Activated CD4-positive, alpha-beta T cell treated with anti-CD3 and anti-CD28 coated beads, Interleukin-2, amount 10 ng/mL, durations not matched to agents 7 days and 5 days (primary cell): ENCODE results near the gene EIF2B1. TPM values are rescaled to one million over a fixed set of nuclear protein-coding genes. Genes with fewer than 3 reads are reported as not detected.
"Not testable (repeated sequence)": the region's sequence is repeated elsewhere in the genome, so short reads cannot be mapped to it uniquely, and the experiment has no call there.

Experiments
- CTCF ChIA-PET: fragments of 350-600 bp; sonication (Branson Sonifier 250); formaldehyde crosslinking; loops from one replicate; lab custom pipeline; 2021; ENCODE audit warnings: antibody characterized with exemption; lab: Charles Lee
- POLR2A ChIA-PET: fragments of 350-600 bp; sonication (Branson Sonifier 250); formaldehyde crosslinking; loops from one replicate; lab custom pipeline; 2021; ENCODE audit warnings: antibody characterized with exemption; lab: Charles Lee
- DNase-seq: peaks from one replicate; pipeline ENCODE4 v3.0.0-alpha.2; 2020
- H3K27ac Mint-ChIP-seq: one replicate; pipeline ENCODE4 v1.8.0; 2021; ENCODE audit warnings: mild to moderate bottlenecking, moderate library complexity, mixed read lengths
- H3K27me3 Mint-ChIP-seq: one replicate; pipeline ENCODE4 v1.8.0; 2021; ENCODE audit warnings: mixed read lengths
- H3K36me3 Mint-ChIP-seq: one replicate; pipeline ENCODE4 v1.8.0; 2021; ENCODE audit warnings: low read depth, mixed read lengths
- H3K4me1 Mint-ChIP-seq: one replicate; pipeline ENCODE4 v1.8.0; 2021; ENCODE audit warnings: mixed read lengths
- H3K4me3 Mint-ChIP-seq: one replicate; pipeline ENCODE4 v1.8.0; 2021; ENCODE audit warnings: mild to moderate bottlenecking, moderate library complexity, mixed read lengths
- H3K9me3 Mint-ChIP-seq: one replicate; pipeline ENCODE4 v1.8.0; 2021; ENCODE audit warnings: mixed read lengths
- total RNA-seq, 2 experiments: library from RNA; stranded (reverse); gene quantifications; one replicate each; pipeline ENCODE4 v1.2.3, GENCODE V29; 2021

EIF2B1 gene
- total RNA-seq, 2 experiments from 2014 or later: 64.4 to 66.2 TPM

DNA sequence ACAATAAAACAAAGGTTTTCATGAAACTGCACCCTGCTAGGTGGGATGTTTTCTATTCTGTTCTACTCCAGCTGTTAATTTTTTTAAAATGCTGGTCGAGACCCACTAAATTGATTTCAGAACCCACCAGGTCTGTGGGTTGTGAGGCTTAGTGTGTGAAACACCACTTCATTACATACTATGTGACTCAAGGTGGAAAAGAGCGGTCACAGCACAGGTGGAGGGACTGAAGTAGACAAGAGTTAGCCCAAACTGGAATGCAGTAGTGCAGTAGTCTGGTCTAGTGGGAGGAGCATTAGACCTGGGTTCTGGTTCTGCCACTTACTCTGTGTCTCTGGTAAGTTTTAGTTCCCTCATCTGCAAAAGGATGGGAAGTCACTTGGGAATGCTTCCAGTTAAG is 19.4 kb downstream of the EIF2B1 start:
- H3K36me3 Mint-ChIP-seq: peaks cover 70% of the 10 kb centered on the region
- ChIA-PET POLR2A (interaction anchor here (0.6 kb wide), 1 partner anchor 285 kb away, joined by 4 read pairs; no protein-coding TSS in a partner anchor), CTCF (no interaction called here)
- no peaks in the 10 kb centered on the region for H3K9me3 Mint-ChIP-seq
- DNase-seq: no peak
- peaks cover 4% of the 10 kb centered on the region for H3K4me1 Mint-ChIP-seq
- H3K27ac Mint-ChIP-seq: no peak overlapping the region
- no peaks in the 10 kb centered on the region for H3K27me3 Mint-ChIP-seq
- H3K4me3 Mint-ChIP-seq: no peak overlapping the region

DNA sequence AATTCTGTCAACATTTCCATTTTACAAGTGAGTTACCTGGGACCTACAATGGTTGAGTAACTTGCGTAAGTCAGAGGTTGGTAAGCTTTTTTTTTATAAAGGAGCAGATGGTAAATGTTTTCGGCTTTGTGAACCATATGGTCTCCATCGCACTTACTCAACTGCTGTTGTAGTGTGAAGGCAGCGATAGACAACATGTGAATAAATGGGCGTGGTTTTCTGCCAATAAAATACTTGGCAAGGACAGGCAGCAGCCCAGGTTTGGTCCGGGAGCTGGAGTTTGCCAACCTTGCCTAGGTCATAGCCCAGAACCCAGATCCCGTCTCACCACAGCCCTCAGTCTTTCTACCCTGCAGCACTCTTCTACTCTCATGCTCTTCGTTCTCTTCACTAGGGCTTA is 25.3 kb downstream of the EIF2B1 start:
- peaks cover 63% of the 10 kb centered on the region for H3K36me3 Mint-ChIP-seq
- peaks cover 21% of the 10 kb centered on the region for H3K4me1 Mint-ChIP-seq
- CTCF ChIA-PET: interaction anchor here (1.6 kb wide), 1 partner anchor 10 kb away, joined by 3 read pairs; no protein-coding TSS in a partner anchor
- DNase-seq: no peak
- no peak overlapping the region for H3K4me3 Mint-ChIP-seq
- H3K27me3 Mint-ChIP-seq: no peaks in the 10 kb centered on the region
- H3K9me3 Mint-ChIP-seq: no peaks in the 10 kb centered on the region
- POLR2A ChIA-PET: interaction anchor here (1.0 kb wide), 1 partner anchor 13 kb away, joined by 3 read pairs; no protein-coding TSS in a partner anchor
- H3K27ac Mint-ChIP-seq: no peak overlapping the region

DNA sequence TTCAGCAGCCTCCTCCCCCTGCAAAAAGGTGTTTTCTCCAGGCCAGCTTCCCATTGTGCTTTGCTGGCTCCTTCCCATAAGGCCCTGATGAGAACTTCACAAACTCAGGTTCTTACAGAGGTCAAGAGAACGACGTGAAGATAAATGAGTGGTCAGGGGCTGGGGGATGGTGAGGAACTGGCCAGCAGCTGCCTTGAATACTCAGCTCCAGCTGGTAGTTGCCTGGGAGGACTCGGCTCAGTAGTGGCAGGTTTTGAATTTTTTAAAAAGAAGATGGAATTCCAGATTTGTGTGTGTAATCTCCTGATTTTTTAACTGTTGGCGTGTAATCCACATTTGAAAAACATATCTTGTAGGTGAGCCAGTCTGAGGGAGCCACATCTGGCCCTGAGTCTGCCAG is 25.7 kb downstream of the EIF2B1 start:
- CTCF ChIA-PET: interaction anchor here (1.6 kb wide), 1 partner anchor 10 kb away, joined by 3 read pairs; no protein-coding TSS in a partner anchor
- Mint-ChIP-seq H3K27me3 (no peaks in the 10 kb centered on the region), H3K27ac (no peak overlapping the region), H3K4me1 (peaks cover 25% of the 10 kb centered on the region), H3K36me3 (peaks cover 64% of the 10 kb centered on the region), H3K4me3 (no peak overlapping the region), H3K9me3 (no peaks in the 10 kb centered on the region)
- DNase-seq: no peak
- POLR2A ChIA-PET: no interaction called here

DNA sequence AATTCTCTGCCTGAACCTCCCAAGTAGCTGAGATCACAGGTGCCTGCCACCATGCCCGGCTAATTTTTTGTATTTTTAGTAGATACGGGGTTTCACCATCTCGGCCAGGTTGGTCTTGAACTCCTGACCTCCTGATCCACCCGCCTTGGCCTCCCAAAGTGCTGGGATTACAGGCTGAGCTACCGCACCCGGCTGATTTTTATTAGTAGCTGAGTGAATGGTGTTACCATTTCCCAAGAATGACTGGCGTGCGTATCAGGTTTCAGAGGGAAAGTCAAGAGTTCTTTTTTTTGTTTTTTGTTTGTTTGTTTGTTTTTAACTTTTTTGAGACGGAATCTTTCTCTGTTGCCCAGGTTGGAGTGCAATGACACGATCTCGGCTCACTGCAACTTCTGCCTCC is 30.0 kb downstream of the EIF2B1 start:
- POLR2A ChIA-PET, DNase-seq, H3K27me3 Mint-ChIP-seq, H3K9me3 Mint-ChIP-seq: not testable (repeated sequence)
- CTCF ChIA-PET: interaction anchor here (0.6 to 1.8 kb wide), 5 partner anchors 9 to 1788 kb away, joined by 3 to 8 read pairs (median 4); no protein-coding TSS in a partner anchor
- Mint-ChIP-seq H3K4me1 (peaks cover 45% of the 10 kb centered on the region), H3K27ac (peak overlapping the region; percentile 86), H3K36me3 (peaks cover 47% of the 10 kb centered on the region), H3K4me3 (peak overlapping the region; percentile 80)

DNA sequence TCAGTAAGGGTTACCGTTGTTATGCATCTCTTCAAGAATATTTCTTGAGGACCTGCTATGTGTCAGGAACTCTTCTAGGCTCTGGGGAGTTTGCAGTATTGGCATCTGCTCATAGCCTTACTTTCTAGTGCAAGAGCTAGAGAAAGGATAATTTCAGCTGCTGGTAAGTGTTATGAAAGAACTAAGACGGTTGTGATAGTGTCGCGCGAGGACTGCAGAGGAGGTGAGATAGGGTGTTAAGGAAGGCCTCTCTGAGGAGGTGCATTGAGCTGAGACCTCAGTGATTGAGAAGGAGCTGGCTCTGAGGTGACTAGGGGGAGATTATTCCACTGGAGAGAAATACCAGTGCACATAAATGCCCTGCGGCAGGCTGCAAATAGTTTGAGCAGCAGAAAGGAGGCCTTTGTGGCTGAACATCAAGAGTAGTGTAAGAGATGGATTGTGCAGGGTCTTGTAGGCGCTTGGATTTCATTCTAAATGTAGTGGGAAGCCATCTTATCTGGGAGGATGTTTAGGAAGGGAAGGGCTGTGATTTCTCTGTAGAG is 30.8 kb downstream of the EIF2B1 start:
- Mint-ChIP-seq H3K4me3 (peak overlapping the region; percentile 80), H3K4me1 (peaks cover 45% of the 10 kb centered on the region), H3K27ac (peak overlapping the region; percentile 86), H3K9me3 (no peaks in the 10 kb centered on the region), H3K27me3 (no peaks in the 10 kb centered on the region), H3K36me3 (peaks cover 40% of the 10 kb centered on the region)
- peak; percentile 25 for DNase-seq
- ChIA-PET POLR2A (interaction anchor here (0.6 kb wide), 1 partner anchor 258 kb away, joined by 3 read pairs; no protein-coding TSS in a partner anchor), CTCF (interaction anchor here (0.5 to 2.5 kb wide), 11 partner anchors 9 to 1022 kb away, joined by 3 to 10 read pairs (median 4); no protein-coding TSS in a partner anchor)

DNA sequence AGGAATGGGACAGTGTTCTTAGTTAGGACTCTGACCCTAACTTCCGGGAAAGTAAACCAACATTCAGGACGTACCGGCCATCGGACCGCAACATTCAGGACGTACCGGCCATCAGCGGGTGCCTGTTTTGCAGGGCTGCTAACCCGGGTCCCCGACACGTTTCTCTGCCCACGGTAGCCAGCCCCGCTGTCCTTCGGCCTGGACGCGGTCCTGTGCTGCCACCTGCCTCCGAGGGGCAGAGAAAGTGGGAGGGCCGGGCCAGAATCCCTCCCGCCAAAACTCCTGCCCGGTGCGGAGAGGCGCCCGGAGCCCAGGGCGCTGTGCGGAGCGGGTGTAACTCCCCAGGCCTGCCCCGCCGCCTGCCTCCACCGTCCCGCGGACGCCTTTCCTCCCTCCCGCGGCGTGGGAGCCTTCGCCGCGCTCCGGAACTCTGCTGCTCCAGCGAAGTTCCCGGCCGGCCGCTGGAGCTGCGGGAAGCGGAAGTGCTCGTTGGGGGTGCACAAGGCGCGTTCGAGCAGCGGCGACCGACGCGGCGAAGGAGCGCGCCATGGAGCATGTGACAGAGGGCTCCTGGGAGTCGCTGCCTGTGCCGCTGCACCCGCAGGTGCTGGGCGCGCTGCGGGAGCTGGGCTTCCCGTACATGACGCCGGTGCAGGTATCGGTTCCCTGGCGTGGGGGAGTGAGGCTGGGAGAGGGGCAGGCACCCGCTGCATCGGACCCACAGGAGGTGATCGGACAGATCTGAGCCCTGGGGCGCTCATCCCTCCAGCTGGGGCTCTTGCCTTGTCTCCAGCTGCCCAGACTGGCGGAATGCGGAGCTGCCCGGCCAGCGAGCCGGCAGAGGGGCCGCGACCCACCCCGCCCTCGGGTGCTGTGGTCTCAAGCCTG is 31.6 kb downstream of the EIF2B1 start, which contains the start of gene DDX55:
TSS of gene DDX55 (plus strand) at position 498 of the 888 bp plus-strand sequence. CDS start at position 548, 50 bp downstream.
- CTCF ChIA-PET: interaction anchor here (0.5 to 2.5 kb wide), 12 partner anchors 10 to 1021 kb away, joined by 3 to 10 read pairs (median 4); no protein-coding TSS in a partner anchor
- Mint-ChIP-seq H3K4me1 (peaks cover 47% of the 10 kb centered on the region), H3K9me3 (no peaks in the 10 kb centered on the region), H3K27ac (peak within 1 kb of the TSS; percentile 86), H3K4me3 (peak within 1 kb of the TSS; percentile 80), H3K27me3 (no peaks in the 10 kb centered on the region), H3K36me3 (peaks cover 39% of the 10 kb centered on the region)
- peak; percentile 87 for DNase-seq
- POLR2A ChIA-PET: interaction anchor here (0.6 kb wide), 1 partner anchor 259 kb away, joined by 3 read pairs; no protein-coding TSS in a partner anchor

DNA sequence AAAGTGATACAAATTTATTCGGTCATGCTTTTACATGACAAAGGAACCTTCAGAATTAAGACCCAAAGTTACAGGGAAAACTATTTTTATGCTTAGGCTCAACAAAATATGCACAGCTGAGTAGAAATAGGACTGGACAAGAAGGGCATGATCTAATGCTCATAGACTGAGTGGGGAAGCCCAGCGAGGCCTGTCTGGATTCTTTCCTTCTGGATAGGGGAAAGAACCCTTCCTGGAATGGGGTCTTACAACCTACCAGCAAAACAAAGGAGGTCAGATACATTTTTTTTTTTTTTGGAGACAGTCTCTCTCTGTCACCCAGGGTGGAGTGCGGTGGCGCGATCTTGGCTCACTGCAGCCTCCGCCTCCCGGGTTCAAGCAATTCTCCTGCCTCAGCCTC is 33.8 kb downstream of the EIF2B1 start:
- Mint-ChIP-seq H3K9me3 (no peaks in the 10 kb centered on the region), H3K36me3 (peaks cover 47% of the 10 kb centered on the region), H3K4me3 (peak overlapping the region; percentile 52), H3K27me3 (no peaks in the 10 kb centered on the region), H3K4me1 (peaks cover 35% of the 10 kb centered on the region), H3K27ac (no peak overlapping the region)
- no peak for DNase-seq
- CTCF ChIA-PET: interaction anchor here (0.6 kb wide), 1 partner anchor 112 kb away, joined by 4 read pairs; the partner anchor contains the start of gene ATP6V0A2
- POLR2A ChIA-PET: no interaction called here

DNA sequence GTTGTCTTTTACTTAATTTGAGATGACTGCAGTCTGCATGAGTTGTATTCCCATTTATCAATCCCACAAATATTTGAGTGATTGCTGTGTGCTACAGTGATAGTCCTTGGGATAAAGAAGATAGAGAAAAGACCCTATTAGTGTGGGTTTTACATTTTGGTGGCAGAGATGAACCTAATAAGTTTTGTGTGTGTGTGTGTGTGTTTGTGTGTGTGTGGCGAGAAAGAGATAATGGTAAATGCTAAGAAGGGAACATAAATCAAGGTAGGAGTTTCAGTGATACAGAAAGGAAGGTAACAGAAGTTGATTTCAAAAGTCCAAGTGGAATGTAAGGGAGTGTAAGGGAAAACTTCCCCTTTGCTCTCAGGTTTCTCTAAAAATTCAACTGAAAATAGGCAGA is 34.2 kb downstream of the EIF2B1 start:
- POLR2A ChIA-PET: no interaction called here
- DNase-seq: no peak
- Mint-ChIP-seq H3K9me3 (no peaks in the 10 kb centered on the region), H3K4me1 (peaks cover 33% of the 10 kb centered on the region), H3K27ac (no peak overlapping the region), H3K27me3 (no peaks in the 10 kb centered on the region), H3K4me3 (peak overlapping the region; percentile 52), H3K36me3 (peaks cover 45% of the 10 kb centered on the region)
- CTCF ChIA-PET: no interaction called here

DNA sequence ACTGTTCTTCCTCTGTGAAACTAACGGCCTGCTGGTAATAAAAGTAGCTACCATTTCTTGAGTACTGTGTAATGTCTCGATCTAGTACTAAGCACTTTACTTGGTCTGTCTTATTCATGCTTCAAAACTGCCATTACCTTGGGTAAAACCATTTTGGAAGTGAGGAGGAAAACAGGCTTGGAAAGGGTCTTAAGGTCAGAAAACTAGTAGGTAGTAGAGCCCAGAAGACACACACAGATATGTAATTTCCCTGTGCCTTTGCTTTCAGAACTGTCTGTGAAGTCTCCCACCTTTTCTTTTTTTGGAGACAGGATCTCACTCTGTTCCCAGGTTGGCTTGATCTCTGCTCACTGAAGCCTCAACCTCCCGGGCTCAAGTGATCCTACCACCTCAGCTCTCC is 35.0 kb downstream of the EIF2B1 start:
- no peak overlapping the region for H3K4me3 Mint-ChIP-seq
- H3K36me3 Mint-ChIP-seq: peaks cover 44% of the 10 kb centered on the region
- ChIA-PET CTCF (interaction anchor here (1.1 kb wide), 1 partner anchor 366 kb away, joined by 3 read pairs; the partner anchor contains the start of genes MPHOSPH9 and MTRFR), POLR2A (no interaction called here)
- no peaks in the 10 kb centered on the region for H3K27me3 Mint-ChIP-seq
- no peak overlapping the region for H3K27ac Mint-ChIP-seq
- no peak for DNase-seq
- H3K9me3 Mint-ChIP-seq: no peaks in the 10 kb centered on the region
- H3K4me1 Mint-ChIP-seq: peaks cover 27% of the 10 kb centered on the region

DNA sequence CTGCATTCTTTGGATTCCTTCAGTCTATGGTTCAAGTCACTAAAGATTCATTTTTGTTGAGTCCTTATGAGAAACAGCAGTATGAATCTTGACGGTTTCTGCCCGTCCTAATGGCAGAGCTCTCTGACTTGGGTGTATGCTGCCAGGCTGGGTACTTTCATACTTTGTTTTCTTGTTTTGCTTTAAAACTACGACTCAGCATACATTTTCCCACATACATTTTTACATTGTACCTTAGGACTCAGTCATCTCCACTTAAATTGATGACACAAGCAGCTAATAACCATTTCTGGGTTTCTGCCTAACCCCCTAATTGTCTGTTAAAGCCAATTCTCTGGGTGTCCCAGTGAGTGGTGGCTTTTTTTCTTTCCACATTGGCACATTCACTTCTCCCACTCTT is 36.4 kb downstream of the EIF2B1 start:
- Mint-ChIP-seq H3K27me3 (no peaks in the 10 kb centered on the region), H3K4me1 (peaks cover 24% of the 10 kb centered on the region), H3K36me3 (peaks cover 41% of the 10 kb centered on the region), H3K27ac (no peak overlapping the region), H3K9me3 (no peaks in the 10 kb centered on the region), H3K4me3 (no peak overlapping the region)
- DNase-seq: no peak
- CTCF ChIA-PET: no interaction called here
- POLR2A ChIA-PET: no interaction called here

DNA sequence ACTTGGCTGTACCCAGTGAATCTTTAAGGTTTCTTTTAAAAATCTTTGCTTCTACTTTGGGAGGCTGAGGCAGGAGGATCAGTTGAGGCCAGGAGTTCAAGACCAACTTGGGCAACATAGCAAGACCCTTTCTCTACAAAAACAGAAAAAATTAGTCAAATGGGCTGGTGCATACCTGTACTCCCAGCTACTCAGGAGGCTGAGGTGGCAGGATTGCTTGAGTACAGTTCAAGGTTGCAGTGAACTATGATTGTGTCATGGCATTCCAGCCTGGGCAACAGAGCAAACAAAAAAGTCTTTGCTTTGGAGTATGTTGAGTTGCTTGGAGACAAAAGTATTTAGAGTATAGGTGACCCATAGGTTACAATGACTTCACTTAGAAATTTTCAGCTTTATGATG is 37.8 kb downstream of the EIF2B1 start:
- H3K27me3 Mint-ChIP-seq: no peaks in the 10 kb centered on the region
- H3K27ac Mint-ChIP-seq: no peak overlapping the region
- H3K4me3 Mint-ChIP-seq: no peak overlapping the region
- H3K4me1 Mint-ChIP-seq: peaks cover 26% of the 10 kb centered on the region
- DNase-seq: no peak
- ChIA-PET CTCF (no interaction called here), POLR2A (no interaction called here)
- no peaks in the 10 kb centered on the region for H3K9me3 Mint-ChIP-seq
- H3K36me3 Mint-ChIP-seq: peaks cover 46% of the 10 kb centered on the region

DNA sequence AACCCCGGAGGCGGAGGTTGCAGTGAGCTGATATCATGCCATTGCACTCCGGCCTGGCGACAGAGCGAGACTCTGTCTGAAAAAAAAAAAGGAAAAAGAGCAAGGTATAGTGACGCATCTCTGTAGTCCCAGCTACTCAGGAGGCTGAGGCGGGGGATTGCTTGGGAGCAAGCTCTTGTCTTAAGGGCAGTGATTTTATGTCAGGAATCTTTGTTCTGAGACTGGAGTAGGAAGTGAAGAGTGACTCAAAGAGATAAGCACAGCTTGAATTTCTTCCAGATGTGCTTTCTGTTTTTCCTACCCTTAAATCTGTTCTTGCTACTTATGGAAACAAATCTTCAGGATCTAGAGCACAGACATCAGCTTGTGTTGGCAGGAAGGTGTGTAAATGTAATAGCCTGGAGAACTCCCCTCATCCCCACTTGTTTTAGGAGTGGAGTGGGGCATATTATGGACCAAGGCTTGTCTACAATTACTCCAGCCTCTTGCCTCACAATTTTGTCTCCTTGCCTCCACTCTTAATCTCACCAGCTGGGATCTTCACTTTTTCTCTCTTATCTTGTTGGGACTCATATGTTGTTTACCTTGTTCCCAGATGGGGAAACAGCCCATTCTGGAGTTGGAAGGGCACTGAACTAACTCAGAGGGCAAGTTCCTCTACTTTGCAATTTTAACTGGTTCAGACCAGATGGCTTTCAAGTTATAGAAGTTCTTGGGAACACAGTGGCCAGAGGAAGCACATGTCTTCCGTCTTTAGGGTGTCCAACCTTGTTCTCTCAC is 41.6 kb downstream of the EIF2B1 start:
- no peak overlapping the region for H3K27ac Mint-ChIP-seq
- CTCF ChIA-PET: interaction anchor here (1.0 to 2.6 kb wide), 2 partner anchors 10 kb away, joined by 3 to 13 read pairs; no protein-coding TSS in a partner anchor
- no peak for DNase-seq
- peaks cover 33% of the 10 kb centered on the region for H3K4me1 Mint-ChIP-seq
- H3K36me3 Mint-ChIP-seq: peaks cover 51% of the 10 kb centered on the region
- POLR2A ChIA-PET: interaction anchor here (0.6 kb wide), 1 partner anchor 661 kb away, joined by 3 read pairs; no protein-coding TSS in a partner anchor
- H3K27me3 Mint-ChIP-seq: no peaks in the 10 kb centered on the region
- H3K9me3 Mint-ChIP-seq: no peaks in the 10 kb centered on the region
- H3K4me3 Mint-ChIP-seq: no peak overlapping the region
